ENCODE data around the gene OPCML. TPM values are rescaled to one million over a fixed set of nuclear protein-coding genes. Genes with fewer than 3 reads are reported as not detected.

Gene OPCML
- total RNA-seq, 1 donor from 2014 or later, result 4.6 TPM

- no peak overlapping the region for H3K4me3 Mint-ChIP-seq
- no peak for DNase-seq (ENCODE audit: extremely low spot score, unreplicated experiment)
- no peak for TF ChIP-seq CTCF (conservative IDR thresholded peaks at IDR 0.05)
- no peaks in the 10 kb centered on the region for H3K9me3 Mint-ChIP-seq
- H3K27me3 Mint-ChIP-seq, result peaks cover 12% of the 10 kb centered on the region
- no peaks in the 10 kb centered on the region for H3K4me1 Mint-ChIP-seq (ENCODE audit: unreplicated experiment)
- no peaks in the 10 kb centered on the region for H3K36me3 Mint-ChIP-seq
- H3K27ac Mint-ChIP-seq, result no peak overlapping the region
Observed at GRCh38 chr11:133467686-133468085, 64.6 kb downstream of the OPCML start.

GRCh38 chr11:133443206-133443747, 89.0 kb downstream of the OPCML start:
- H3K36me3 Mint-ChIP-seq, result no peaks in the 10 kb centered on the region
- H3K27ac Mint-ChIP-seq, result no peak overlapping the region
- no peaks in the 10 kb centered on the region for H3K9me3 Mint-ChIP-seq
- DNase-seq (ENCODE audit: extremely low spot score, unreplicated experiment), result no peak
- H3K4me3 Mint-ChIP-seq, result no peak overlapping the region
- no peak for TF ChIP-seq CTCF (conservative IDR thresholded peaks at IDR 0.05)
- no peaks in the 10 kb centered on the region for H3K4me1 Mint-ChIP-seq (ENCODE audit: unreplicated experiment)
- H3K27me3 Mint-ChIP-seq, result peaks cover 5% of the 10 kb centered on the region

GRCh38 chr11:133441964-133442660, 90.2 kb downstream of the OPCML start:
- H3K27ac Mint-ChIP-seq, result no peak overlapping the region
- no peak overlapping the region for H3K4me3 Mint-ChIP-seq
- no peaks in the 10 kb centered on the region for H3K9me3 Mint-ChIP-seq
- DNase-seq (ENCODE audit: extremely low spot score, unreplicated experiment), result no peak
- H3K27me3 Mint-ChIP-seq, result peaks cover 5% of the 10 kb centered on the region
- H3K4me1 Mint-ChIP-seq (ENCODE audit: unreplicated experiment), result no peaks in the 10 kb centered on the region
- TF ChIP-seq CTCF (conservative IDR thresholded peaks at IDR 0.05), result no peak
- no peaks in the 10 kb centered on the region for H3K36me3 Mint-ChIP-seq

DNA sequence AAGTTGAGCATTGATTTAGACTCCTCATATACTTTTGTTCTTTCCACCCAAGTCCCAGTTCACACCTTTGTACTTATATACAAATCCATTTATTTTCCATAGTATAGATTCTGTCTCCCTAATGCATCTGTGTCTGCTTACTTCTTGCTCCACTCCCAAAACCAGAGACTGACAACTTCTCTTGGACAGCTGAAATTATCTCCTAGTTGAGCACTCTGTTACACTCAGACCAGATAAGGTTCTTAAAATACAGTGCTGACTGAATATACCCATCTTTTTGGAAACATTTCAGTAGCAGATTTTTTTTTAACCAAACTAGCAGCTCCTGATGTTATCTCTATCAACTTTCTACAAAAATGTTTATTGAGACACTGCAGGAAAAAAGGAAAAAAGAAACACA, 106.3 kb downstream of the OPCML start:
- H3K4me3 Mint-ChIP-seq, result no peak overlapping the region
- H3K4me1 Mint-ChIP-seq (ENCODE audit: unreplicated experiment), result no peaks in the 10 kb centered on the region
- H3K27ac Mint-ChIP-seq, result no peak overlapping the region
- H3K36me3 Mint-ChIP-seq, result no peaks in the 10 kb centered on the region
- H3K9me3 Mint-ChIP-seq, result no peaks in the 10 kb centered on the region
- H3K27me3 Mint-ChIP-seq, result peaks cover 5% of the 10 kb centered on the region
- TF ChIP-seq CTCF (conservative IDR thresholded peaks at IDR 0.05), result no peak
- no peak for DNase-seq (ENCODE audit: extremely low spot score, unreplicated experiment)

DNA sequence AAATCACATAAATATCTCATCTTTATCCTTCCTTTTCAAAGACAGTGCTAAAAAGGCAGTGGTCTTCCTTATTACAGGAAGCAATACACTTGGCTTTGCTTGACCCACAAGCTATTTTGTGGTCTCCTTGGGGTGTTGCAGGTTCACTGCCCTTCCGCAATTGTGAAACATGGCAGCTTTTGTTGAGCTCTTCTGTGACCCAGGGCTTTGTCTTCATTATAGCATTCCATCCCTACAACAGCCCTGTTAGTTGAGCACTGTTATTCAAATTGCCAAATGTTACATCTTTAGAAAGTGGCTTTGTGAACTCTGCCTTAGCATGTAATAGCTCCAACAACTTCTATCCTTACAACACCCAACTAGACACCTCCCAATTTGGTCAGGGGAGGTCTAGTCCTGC, 107.1 kb downstream of the OPCML start:
- no peaks in the 10 kb centered on the region for H3K36me3 Mint-ChIP-seq
- no peak for TF ChIP-seq CTCF (conservative IDR thresholded peaks at IDR 0.05)
- H3K4me3 Mint-ChIP-seq, result no peak overlapping the region
- H3K27ac Mint-ChIP-seq, result no peak overlapping the region
- no peaks in the 10 kb centered on the region for H3K9me3 Mint-ChIP-seq
- peaks cover 5% of the 10 kb centered on the region for H3K27me3 Mint-ChIP-seq
- H3K4me1 Mint-ChIP-seq (ENCODE audit: unreplicated experiment), result no peaks in the 10 kb centered on the region
- no peak for DNase-seq (ENCODE audit: extremely low spot score, unreplicated experiment)

All from type B pancreatic cell (in vitro differentiated cells).